GM04504 (cell line): ENCODE data around the gene ZNF697.
"Not testable (repeated sequence)": the region's sequence is repeated elsewhere in the genome, so short reads cannot be mapped to it uniquely, and the experiment has no call there.

Experiments
- DNase-seq: peaks from one replicate; pipeline ENCODE4 v3.0.0-alpha.2; 2012; ENCODE audit warnings: low read depth

Gene ZNF697

DNA sequence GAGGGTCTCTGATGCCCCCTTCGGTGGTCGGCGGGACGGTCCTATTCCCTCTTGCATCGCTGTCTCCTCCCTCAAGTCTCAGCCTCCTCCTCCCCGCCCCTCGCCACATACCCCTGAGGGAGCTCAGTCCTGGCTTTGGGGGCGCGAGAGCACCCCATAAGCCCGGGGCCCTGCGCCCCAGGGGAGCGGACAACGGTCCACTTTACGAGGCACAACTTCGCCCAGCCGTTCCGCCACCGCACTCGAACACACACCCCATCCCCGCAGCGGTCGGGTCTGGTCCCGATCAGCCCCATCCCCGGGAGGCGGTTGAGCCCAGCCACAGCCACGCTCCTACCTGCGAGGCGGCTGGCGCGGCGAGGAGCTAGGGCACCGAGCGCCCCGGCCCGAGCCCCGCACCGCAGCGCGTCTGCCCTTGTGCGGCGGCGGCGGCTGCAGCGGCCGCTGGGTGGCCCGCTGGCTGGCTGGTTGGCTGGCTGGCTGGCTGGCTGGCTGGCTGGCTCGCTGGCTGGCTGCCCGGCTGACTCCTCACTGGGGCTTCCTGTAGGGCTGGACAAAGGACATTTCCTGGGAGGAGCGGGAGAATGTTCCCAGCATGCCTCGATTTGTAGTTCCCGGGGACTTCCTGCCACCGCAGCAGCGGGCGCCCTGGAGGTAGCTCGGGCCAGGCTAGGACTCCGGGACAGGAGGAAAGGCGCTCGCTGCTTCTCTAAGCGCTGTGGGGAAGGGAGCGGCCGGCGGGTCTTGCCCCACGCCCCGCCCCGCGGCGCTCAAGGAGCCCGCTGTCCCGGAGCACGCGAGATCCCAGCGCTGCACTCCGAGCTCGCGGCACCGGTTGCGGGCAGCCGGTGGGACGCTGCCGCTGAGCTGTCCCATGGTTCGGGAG, at the start of gene ZNF697:
TSS of gene ZNF697 (minus strand) at position 533 of the 886 bp plus-strand sequence. CDS start 22,166 bp downstream, outside the sequence.
- peak; percentile 92 for DNase-seq

DNA sequence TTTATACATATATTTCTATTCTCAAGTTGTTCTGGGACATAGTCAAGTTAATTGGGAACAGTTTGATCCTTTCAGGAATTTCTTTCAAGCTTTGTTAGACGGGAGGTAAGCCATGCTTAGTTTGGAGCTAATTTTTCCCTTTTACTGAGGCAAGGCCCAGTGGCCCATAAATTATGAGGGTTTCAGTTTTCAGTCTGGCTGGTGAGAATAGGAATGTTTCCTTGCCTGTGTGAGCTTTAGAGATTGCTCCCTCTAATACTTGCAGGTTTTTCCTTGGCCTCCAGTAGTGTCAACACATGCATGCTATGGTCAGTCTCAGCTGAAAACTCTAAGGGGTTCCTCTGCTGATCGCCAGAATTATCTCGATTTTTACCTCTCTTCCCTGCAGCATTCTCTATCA, 49.5 kb upstream of the ZNF697 start:
- DNase-seq, result no peak

- not testable (repeated sequence) for DNase-seq
Observed at GRCh38 chr1:119696863-119697262, 48.8 kb upstream of the ZNF697 start.

DNA sequence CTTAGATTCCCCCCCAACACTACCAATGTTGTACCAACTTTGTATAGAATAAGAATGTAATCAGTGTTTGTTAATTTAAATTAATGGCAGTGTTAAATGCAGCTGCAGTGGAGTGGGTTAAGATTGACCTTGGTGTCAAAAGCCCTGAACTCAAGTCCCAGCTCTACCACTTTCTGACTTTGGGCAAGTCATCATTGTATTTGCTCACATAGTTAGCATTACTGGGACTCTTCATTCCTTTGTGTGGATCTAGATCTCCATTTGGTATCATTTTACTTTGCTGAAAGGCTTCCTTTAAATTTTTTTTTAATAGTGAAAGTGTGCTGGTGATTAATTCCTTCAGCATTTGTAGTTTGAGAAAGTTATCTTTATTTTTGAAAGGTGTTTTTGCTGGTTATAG, 41.4 kb upstream of the ZNF697 start:
- DNase-seq, result no peak

GRCh38 chr1:119688810-119689209, 40.7 kb upstream of the ZNF697 start:
- no peak for DNase-seq

DNA sequence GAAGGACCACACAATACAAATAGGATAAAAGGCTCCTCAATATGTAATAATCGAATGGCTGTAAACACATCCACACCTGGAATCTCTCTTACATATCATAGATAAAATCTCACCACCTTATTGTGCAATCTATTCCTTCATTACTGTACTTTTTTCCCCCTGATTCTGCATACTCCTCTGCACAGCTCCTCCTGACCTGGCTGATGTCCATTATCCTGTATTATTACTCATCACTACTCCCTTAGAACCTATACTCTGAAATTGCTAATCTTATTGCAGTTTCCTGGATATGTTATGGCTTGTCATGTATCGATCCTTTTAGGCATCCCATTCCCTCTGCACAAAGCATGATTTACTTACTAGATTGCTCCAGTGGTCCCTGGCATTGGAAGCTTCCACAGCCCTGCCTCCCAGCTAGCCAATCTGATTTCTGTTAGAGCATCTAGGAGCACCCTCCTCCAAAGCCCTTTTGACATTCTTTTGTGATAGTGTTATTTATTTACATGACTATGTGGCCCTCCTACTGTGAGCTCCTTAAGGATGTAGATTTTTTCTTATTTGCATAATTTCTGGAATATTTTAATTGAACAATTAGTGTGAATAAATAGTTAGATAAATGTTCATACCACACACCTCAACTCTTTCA, 39.5 kb upstream of the ZNF697 start:
- DNase-seq, result no peak

DNA sequence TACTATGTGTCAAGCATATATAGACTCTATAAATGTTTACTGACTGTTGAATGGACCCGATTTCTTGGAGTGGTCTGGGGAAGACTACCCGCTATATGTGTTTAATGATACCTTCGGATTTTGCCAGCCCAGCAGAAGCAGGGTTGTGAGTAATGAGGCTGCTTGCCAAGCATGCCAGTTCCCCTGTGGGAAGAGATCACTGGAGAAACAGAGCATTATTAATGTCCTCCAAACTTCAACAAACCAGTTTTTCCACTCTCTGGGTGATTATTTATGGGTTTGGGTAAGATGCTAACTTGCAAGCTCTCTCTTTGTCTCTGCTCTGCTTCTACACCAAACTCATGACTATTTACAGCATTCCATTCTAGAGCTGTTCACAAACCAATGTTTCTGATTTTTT, 38.6 kb upstream of the ZNF697 start:
- DNase-seq, result no peak

- DNase-seq, result no peak
Observed at GRCh38 chr1:119683893-119684292, 35.8 kb upstream of the ZNF697 start.

- DNase-seq, result no peak
Observed at GRCh38 chr1:119682141-119682540, 34.1 kb upstream of the ZNF697 start.

- no peak for DNase-seq
Observed at GRCh38 chr1:119681560-119681959, 33.5 kb upstream of the ZNF697 start.

DNA sequence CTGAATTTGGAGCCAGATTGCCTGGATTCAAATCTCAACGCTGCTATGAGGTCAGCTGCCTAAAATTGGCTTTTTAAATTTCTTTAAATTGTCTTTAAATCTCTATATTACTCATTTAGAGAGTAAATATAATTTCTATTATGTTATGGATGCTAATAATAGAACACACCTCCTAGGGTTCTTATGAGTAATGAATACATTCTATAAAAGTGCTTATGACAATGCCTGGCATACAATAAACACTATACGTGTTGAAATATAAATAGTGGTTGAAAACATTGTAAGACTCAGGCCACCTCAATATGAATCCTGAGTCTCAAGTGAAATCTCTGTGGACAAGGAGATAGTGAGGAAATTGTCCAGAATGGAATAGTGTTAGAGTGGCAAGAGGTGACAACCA, 32.7 kb upstream of the ZNF697 start:
- no peak for DNase-seq

- DNase-seq, result no peak
Observed at GRCh38 chr1:119680193-119680592, 32.1 kb upstream of the ZNF697 start.

- no peak for DNase-seq
Observed at GRCh38 chr1:119679223-119679622, 31.2 kb upstream of the ZNF697 start.

DNA sequence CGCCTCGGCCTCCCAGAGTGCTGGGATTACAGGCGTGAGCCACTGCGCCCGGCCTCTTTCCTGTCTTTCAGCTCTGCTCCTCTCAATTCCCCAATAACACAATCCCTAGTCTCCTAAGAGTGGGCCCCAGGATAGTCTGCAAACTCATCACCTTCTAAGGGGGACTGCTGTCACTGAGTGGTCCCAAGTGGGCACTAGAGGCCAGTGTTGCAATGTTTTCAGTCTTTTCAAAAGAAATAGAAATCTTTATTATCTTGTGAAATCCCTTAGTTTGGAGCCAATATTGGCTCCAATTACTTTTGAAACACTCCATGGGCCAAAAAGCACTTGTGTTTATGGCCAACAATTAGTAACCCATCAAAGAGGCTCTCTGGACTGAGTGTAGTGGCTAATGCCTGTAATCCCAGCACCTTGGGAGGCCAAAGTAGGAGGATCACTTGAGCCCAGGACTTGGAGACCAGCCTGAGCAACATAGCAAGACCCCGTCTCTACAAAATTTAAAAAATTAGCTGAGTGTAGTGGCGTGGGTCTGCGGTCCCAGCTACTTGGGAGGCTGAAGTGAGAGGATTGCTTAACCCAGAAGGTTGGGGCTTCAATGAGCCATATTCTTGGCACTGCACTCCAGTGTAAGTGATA, 28.6 kb upstream of the ZNF697 start:
- no peak for DNase-seq

DNA sequence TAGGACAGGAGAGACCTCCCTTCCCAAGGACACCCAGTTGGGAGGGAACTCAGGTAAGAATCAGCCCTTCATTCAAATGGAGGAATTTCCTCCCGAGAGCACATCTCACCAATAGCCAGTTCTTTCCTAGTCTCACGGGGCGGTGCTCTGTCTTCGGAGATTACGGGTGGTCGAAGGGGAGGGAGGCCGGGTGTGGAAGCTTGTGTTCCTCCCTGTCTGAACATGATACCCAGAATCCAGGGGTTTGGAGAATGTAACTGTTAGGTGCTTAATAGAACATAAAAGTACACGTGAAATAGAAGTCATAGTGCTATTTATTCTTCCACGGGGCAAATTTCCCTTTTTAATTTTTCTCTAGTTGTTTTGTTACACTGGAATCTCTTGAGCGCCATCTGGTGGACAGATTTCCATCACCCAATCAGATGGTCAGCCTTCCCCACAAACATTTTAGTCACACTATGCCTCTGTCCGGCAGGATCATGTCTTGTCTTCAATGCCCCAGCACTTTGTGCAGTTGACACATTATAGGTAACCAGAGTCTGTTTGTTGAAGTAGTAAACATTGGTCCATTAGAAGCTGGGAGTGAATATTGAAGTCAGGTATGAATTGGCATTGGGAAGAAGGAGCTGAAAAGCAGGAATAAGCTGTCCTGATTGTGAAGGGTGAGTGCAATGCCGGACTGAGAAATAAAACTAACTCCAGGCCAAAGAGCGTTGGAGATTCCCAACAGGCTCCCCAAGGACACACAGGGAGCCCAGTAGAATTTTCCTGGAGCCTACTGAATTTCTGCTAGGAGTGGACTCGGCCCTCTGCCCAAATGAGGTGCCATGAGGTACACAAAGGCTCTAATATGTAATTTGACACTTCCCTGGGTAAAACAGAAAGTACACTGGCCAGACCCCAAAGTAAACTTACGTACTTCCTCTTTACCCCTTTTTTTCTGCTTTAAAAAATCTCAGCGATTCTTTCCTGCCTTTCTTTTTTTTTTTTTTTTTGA, 27.6 kb upstream of the ZNF697 start:
- peak; percentile 75 for DNase-seq

- DNase-seq, result peak; percentile 54
Observed at GRCh38 chr1:119674835-119675289, 26.8 kb upstream of the ZNF697 start.

- DNase-seq, result no peak
Observed at GRCh38 chr1:119674111-119674526, 26.1 kb upstream of the ZNF697 start.

DNA sequence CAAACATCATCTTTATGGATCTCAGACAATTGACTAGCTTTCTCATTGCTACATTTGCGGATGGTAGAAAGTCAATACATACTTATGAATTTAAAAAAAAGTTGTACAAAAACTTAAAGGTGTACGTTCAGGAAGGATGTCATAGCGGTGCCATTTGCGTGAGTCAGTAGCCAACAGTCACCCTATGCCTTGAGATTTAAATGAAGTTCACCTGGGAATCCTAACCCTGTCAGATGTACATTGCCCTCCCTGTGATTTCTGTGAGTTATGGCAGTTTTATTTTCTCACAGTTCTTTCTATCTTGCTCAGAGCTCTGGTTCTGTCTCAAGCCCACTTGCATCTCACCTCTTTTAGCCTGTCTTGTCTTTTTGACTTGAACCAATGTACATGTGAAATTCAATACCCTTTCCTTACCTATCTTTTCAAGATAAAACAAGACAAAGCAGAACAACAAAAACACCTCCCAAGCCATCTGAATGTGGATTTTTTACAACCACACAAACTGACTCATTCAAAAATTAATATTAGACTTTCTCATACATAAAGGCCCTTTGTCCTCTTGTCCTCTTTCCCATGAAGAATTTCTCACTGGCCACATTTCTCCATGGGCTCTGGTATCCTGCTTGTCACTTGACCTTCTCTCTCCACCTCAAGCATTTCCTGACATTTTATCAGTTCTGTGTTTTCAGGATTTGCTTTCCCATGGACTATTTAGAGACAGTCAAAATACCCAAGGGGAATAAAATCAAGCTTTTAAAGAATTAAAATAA, 25.3 kb upstream of the ZNF697 start:
- no peak for DNase-seq

- DNase-seq, result no peak
Observed at GRCh38 chr1:119670898-119671297, 22.8 kb upstream of the ZNF697 start.

GRCh38 chr1:119667173-119667572, 19.1 kb upstream of the ZNF697 start:
- no peak for DNase-seq

DNA sequence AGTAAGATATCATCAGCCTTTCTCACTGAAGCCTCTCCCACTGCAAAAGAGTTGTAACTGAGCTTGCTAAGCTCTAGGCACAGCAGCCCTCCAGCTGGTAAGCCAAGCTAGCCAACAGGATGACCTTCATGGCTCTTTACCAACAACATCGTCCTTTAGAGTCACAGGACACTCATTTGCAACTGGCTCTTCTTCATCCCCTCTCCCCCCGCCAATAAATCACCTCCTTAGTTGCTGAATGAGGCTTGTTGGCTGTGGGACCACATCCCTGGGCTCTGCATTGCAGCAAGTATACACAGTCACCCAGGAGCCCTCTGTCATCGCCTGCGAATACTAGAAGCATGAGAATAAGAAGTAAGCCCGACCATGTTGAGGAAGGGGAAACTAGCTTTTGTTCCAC, 16.0 kb upstream of the ZNF697 start:
- DNase-seq, result no peak
